Ovary (tissue), 9 donors: ENCODE results near the gene PSMD11. TPM values are rescaled to one million over a fixed set of nuclear protein-coding genes. Genes with fewer than 3 reads are reported as not detected.

Experiments
- DNase-seq, 5 donors: peaks; one replicate each; pipeline ENCODE4 v3.0.0-alpha.2; 2019 to 2020
- H3K27ac ChIP-seq, 2 donors: fragments of 200-600 bp; one replicate each; pipeline versions ENCODE4 v1.5.1 to v1.8.0; 2019 to 2022
- H3K27me3 ChIP-seq: fragments of 200-600 bp; one replicate; pipeline ENCODE4 v1.8.0; 2022
- H3K36me3 ChIP-seq: fragments of 200-600 bp; sonication (generic); one replicate; pipeline ENCODE4 v1.5.1; 2019
- H3K4me1 ChIP-seq: one replicate; pipeline ENCODE4 v1.8.1; 2013; ENCODE audit warnings: mild to moderate bottlenecking, moderate library complexity; ENCODE audit not compliant: insufficient read depth
- H3K4me3 ChIP-seq: fragments of 200-600 bp; sonication (generic); one replicate; pipeline ENCODE4 v1.5.1; 2017
- H3K9me3 ChIP-seq, 2 donors: fragments of 200-600 bp in 1 of 2; sonication (generic) in 1 of 2; one replicate each; pipeline versions ENCODE4 v1.5.1 to v1.8.1; 2013 to 2019; ENCODE audit warnings: mild to moderate bottlenecking in 1 of 2, moderate library complexity in 1 of 2
- CTCF ChIP-seq, 3 donors: fragments of 450-650 bp in 2 of 3; fragments of 200-600 bp in 1 of 3; IDR thresholded peaks; one replicate each; pipeline versions ENCODE4 v1.5.1 to v1.8.0; 2016 to 2022; ENCODE audit warnings: antibody characterized with exemption in 3 of 3, mild to moderate bottlenecking in 1 of 3
- EP300 ChIP-seq: sonication (generic); formaldehyde crosslinking; IDR thresholded peaks from one replicate; pipeline ENCODE4 v1.6.1; 2017; ENCODE audit warnings: antibody characterized with exemption
- POLR2A ChIP-seq: fragments of 450-650 bp; IDR thresholded peaks from one replicate; pipeline ENCODE4 v1.6.1; 2017; ENCODE audit warnings: antibody characterized with exemption, mild to moderate bottlenecking, moderate library complexity
- WGBS, 3 donors: extraction: QIAGEN DNeasy Blood & Tissue Kit in 1 of 3; methylation state at CpG; one replicate each; pipeline versions ENCODE4 v1.1.5 to v1.1.7; 2013 to 2017; 5-methylcytosine and 5-hydroxymethylcytosine counted together
- intact Hi-C, 4 donors: fragments of 100-400 bp; cut with DNase I; formaldehyde crosslinking; loops; one replicate each; pipeline versions ENCODE4 v1.11.0 to v1.15.1; 2022 to 2023
- polyA plus RNA-seq, 2 donors: library from polyadenylated mRNA; stranded (reverse); fragments of 200-250 nt in 1 of 2; fragments of 350-450 nt in 1 of 2; fragmentation: Illumina TruSeq in 1 of 2; extraction: RNeasy Lipid Tissue Mini Kit (QIAGEN cat#74804) in 1 of 2; gene quantifications; one replicate each; pipeline ENCODE4 v1.2.3, GENCODE V29; 2013 to 2014
- small RNA-seq: library from RNA; depleted of rRNA; stranded (forward); fragments of <200 nt; gene quantifications from one replicate; pipeline ENCODE3, GENCODE V24; 2016
- total RNA-seq, 7 donors: library from RNA; depleted of rRNA in 2 of 7; stranded (reverse); fragments of >200 nt in 2 of 7; fragmentation: NEBNext Ultra II Directional in 3 of 7; extraction: Animal tissue kit (Norgen Biotek cat#: 25700) in 3 of 7; gene quantifications; one replicate each; pipeline versions ENCODE4 v1.1.0 to v1.2.4, GENCODE V29; 2016 to 2023
- donor health status: DM: no; HTN: no; CAD: no; lungs with moderate emphysema.
- donor health status: DM: no; HTN: no; CAD: no.
- donor health status: Bipolar disorder and iron deficiency.
- donor health status: DM: yes; HTN: yes; CAD: no.
- donor health status: DM: no; HTN: no; CAD: no.
- donor health status: DM: yes; HTN: yes; CAD: no.

Gene PSMD11
- total and polyA plus RNA-seq, 9 donors, result 20.1 to 83.0 (median 53.4) TPM

- intact Hi-C loops, result no loop called here
- H3K27me3 ChIP-seq, result no peaks in the 10 kb centered on the region
- no peak for DNase-seq
- H3K4me3 ChIP-seq, result no peak overlapping the region
- no peaks in the 10 kb centered on the region for H3K9me3 ChIP-seq
- no peaks in the 10 kb centered on the region for H3K36me3 ChIP-seq
- no peaks in the 10 kb centered on the region for H3K4me1 ChIP-seq
- 32 to 34% (median 34%) methylated on average over 10 of the region's 10 CpGs for WGBS, 3 donors
- TF ChIP-seq EP300 (no peak), POLR2A (no peak), CTCF (IDR thresholded peaks at IDR 0.05) (no peak)
- H3K27ac ChIP-seq, result no peak overlapping the region
Observed at GRCh38 chr17:32529604-32530003, 85.3 kb downstream of the PSMD11 start.

Small RNA genes within 50 kb of the gene (small RNA-seq; reads per million reads assigned to genes)
- gene AC005899.2 (not detected), gene AC005899.6 (not detected), gene RF00019 (not detected)

Other genes with a start within 250 kb of the PSMD11 start
- gene RHBDL3, start 178.7 kb upstream of the PSMD11 start, total RNA-seq, result 1 to 10 TPM; 1.5 to 5.6 (median 2.7) TPM
- gene RHBDL3, start 178.7 kb upstream of the PSMD11 start, polyA plus RNA-seq, result 1 to 10 TPM in 1 of 2 donors, under 1 TPM in 1; 0.83 to 1.8 TPM
- 10 to 100 TPM; 13.4 to 23.8 (median 22.7) TPM for gene C17orf75, start 102.3 kb upstream of the PSMD11 start, total RNA-seq
- 10 to 100 TPM; 14.8 to 16.6 TPM for gene C17orf75, start 102.3 kb upstream of the PSMD11 start, polyA plus RNA-seq
- gene ZNF207, start 94.4 kb upstream of the PSMD11 start, total RNA-seq, result 100 to 1,000 TPM; 105 to 155 (median 136) TPM
- gene ZNF207, start 94.4 kb upstream of the PSMD11 start, polyA plus RNA-seq, result 100 to 1,000 TPM in 1 of 2 donors, 10 to 100 TPM in 1; 67.0 to 157 TPM
- 1 to 10 TPM in 6 of 7 donors, under 1 TPM in 1; 0.69 to 4.1 (median 2.1) TPM for gene CDK5R1, start 42.5 kb downstream of the PSMD11 start, total RNA-seq
- 1 to 10 TPM; 1.3 to 1.8 TPM for gene CDK5R1, start 42.5 kb downstream of the PSMD11 start, polyA plus RNA-seq